ENCODE results near the gene GPR55. TPM values are rescaled to one million over a fixed set of nuclear protein-coding genes. Genes with fewer than 3 reads are reported as not detected.

The GPR55 gene
- polyA plus RNA-seq, 1 donor from 2014 or later = not detected

DNA sequence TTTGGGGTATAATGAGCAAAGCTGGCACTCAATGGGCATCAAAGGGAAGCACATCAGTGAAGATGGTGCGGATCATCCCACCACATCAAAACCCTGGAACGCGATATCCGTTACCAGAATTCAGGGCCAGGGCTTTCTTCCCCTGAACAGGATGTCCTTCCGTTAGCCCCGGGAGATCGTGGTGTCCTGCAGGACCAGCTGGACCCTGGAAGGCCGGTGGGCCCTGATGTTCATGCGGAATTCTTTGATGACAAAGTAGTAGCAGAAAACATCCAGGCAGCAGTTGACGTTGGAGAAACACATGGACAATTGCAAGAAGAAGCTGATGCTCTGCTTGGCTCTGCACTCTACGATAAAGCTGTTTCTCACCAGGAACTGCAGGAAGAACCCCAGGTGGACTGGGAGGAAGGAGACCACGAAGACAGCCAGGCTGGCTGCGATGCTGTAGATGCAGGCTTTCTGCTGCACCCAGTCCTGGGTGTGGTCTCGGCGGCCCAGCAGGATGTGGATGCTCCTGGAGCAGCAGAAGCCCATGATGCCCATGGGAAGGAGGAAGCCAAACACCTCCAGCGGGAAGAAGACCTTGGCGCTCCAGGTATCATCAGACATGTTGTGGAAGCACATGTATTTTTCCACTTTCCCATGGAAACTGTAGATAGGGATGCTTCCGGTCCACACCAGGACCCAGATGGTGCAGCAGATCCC lies 15.0 kb downstream of the GPR55 start:
- H3K9ac ChIP-seq (ENCODE audit: low read length) = no peak overlapping the region

GRCh38 chr2:230908595-230909191 lies 16.3 kb downstream of the GPR55 start:
- Histone ChIP-seq H3K27me3 (ENCODE audit: insufficient read depth, low read depth, low read length) (no peaks in the 10 kb centered on the region), H4K20me1 (ENCODE audit: insufficient read depth) (no peaks in the 10 kb centered on the region), H3K27ac (ENCODE audit: low read length) (no peak overlapping the region), H3K9me2 (ENCODE audit: insufficient read depth, low read length) (no peaks in the 10 kb centered on the region), H3K79me2 (replicated peaks; ENCODE audit: insufficient read depth, low read length) (no peaks in the 10 kb centered on the region), H3K36me3 (ENCODE audit: insufficient read depth, low read length) (no peaks in the 10 kb centered on the region), H2AFZ (ENCODE audit: low read depth, low read length) (no peak overlapping the region), H3K9me3 (ENCODE audit: low read length) (no peaks in the 10 kb centered on the region), H3K4me2 (ENCODE audit: low read length) (no peak overlapping the region), H3K9ac (ENCODE audit: low read length) (no peak overlapping the region), H3F3A (ENCODE audit: insufficient read depth, low read length, poor library complexity, severe bottlenecking) (no peaks in the 10 kb centered on the region), H3K4me3 (ENCODE audit: low read length) (no peak overlapping the region)
- TF ChIP-seq CTCF (IDR thresholded peaks at IDR 0.05; ENCODE audit: poor library complexity, severe bottlenecking) (no peak), POLR2AphosphoS5 (IDR thresholded peaks at IDR 0.05) (no peak), EP300 (conservative IDR thresholded peaks at IDR 0.05; ENCODE audit: poor library complexity, severe bottlenecking) (no peak), MXI1 (conservative IDR thresholded peaks at IDR 0.05; ENCODE audit: poor library complexity, severe bottlenecking) (no peak), EZH2 (IDR thresholded peaks at IDR 0.05; ENCODE audit: borderline replicate concordance, insufficient read depth, low read length, poor library complexity, severe bottlenecking) (no peak), RAD21 (conservative IDR thresholded peaks at IDR 0.05) (no peak), SMC3 (conservative IDR thresholded peaks at IDR 0.05; ENCODE audit: poor library complexity) (no peak), TAF1 (IDR thresholded peaks at IDR 0.05; ENCODE audit: low read depth) (no peak)
- TF ChIP-seq, protein P1, sequence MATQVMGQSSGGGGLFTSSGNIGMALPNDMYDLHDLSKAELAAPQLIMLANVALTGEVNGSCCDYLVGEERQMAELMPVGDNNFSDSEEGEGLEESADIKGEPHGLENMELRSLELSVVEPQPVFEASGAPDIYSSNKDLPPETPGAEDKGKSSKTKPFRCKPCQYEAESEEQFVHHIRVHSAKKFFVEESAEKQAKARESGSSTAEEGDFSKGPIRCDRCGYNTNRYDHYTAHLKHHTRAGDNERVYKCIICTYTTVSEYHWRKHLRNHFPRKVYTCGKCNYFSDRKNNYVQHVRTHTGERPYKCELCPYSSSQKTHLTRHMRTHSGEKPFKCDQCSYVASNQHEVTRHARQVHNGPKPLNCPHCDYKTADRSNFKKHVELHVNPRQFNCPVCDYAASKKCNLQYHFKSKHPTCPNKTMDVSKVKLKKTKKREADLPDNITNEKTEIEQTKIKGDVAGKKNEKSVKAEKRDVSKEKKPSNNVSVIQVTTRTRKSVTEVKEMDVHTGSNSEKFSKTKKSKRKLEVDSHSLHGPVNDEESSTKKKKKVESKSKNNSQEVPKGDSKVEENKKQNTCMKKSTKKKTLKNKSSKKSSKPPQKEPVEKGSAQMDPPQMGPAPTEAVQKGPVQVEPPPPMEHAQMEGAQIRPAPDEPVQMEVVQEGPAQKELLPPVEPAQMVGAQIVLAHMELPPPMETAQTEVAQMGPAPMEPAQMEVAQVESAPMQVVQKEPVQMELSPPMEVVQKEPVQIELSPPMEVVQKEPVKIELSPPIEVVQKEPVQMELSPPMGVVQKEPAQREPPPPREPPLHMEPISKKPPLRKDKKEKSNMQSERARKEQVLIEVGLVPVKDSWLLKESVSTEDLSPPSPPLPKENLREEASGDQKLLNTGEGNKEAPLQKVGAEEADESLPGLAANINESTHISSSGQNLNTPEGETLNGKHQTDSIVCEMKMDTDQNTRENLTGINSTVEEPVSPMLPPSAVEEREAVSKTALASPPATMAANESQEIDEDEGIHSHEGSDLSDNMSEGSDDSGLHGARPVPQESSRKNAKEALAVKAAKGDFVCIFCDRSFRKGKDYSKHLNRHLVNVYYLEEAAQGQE (IDR thresholded peaks at IDR 0.05; ENCODE audit: borderline replicate concordance) = no peak

More for the DNA sequence above, 15.0 kb downstream of the GPR55 start:
- no peak overlapping the region for H3K4me2 ChIP-seq (ENCODE audit: low read length)
- H3K9me3 ChIP-seq (ENCODE audit: low read length) = no peaks in the 10 kb centered on the region
- no peaks in the 10 kb centered on the region for H3K27me3 ChIP-seq (ENCODE audit: insufficient read depth, low read depth, low read length)
- no peaks in the 10 kb centered on the region for H3K9me2 ChIP-seq (ENCODE audit: insufficient read depth, low read length)
- no peak overlapping the region for H2AFZ ChIP-seq (ENCODE audit: low read depth, low read length)
- no peaks in the 10 kb centered on the region for H3F3A ChIP-seq (ENCODE audit: insufficient read depth, low read length, poor library complexity, severe bottlenecking)
- no peak overlapping the region for H3K4me3 ChIP-seq (ENCODE audit: low read length)
- no peaks in the 10 kb centered on the region for H4K20me1 ChIP-seq (ENCODE audit: insufficient read depth)
- H3K36me3 ChIP-seq (ENCODE audit: insufficient read depth, low read length) = no peaks in the 10 kb centered on the region
- no peaks in the 10 kb centered on the region for H3K79me2 ChIP-seq (replicated peaks; ENCODE audit: insufficient read depth, low read length)
- no peak overlapping the region for H3K27ac ChIP-seq (ENCODE audit: low read length)
- TF ChIP-seq, protein P1 (IDR thresholded peaks at IDR 0.05; ENCODE audit: borderline replicate concordance) = no peak
- TF ChIP-seq TAF1 (IDR thresholded peaks at IDR 0.05; ENCODE audit: low read depth) = no peak

Measured in neural cell (in vitro differentiated cells).